HEK293 (cell line): ENCODE results near the gene CNP.
A peak's percentile ranks its signal among the peaks of the same experiment; 100 is the strongest.
"Not testable (repeated sequence)": the region's sequence is repeated elsewhere in the genome, so short reads cannot be mapped to it uniquely, and the experiment has no call there.

ENCODE experiments used
- CTCF ChIA-PET: fragments of 350-600 bp; formaldehyde crosslinking; extraction: SDS; loops from one replicate; lab custom pipeline; 2021; ENCODE audit warnings: antibody characterized with exemption; lab: Yijun Ruan, JAX
- POLR2A ChIA-PET: fragments of 300-600 bp; formaldehyde crosslinking; extraction: SDS; loops from one replicate; lab custom pipeline; 2020; ENCODE audit warnings: antibody characterized with exemption, inconsistent platforms; lab: Yijun Ruan, JAX
- H3K27ac ChIP-seq: fragments of 200-500 bp; sonication (Bioruptor generic); 2 replicates; pipeline ENCODE4 v1.5.1; 2014; ENCODE audit warnings: low read depth, low read length, control low read depth, inconsistent platforms; ENCODE audit errors: extremely low read depth
- H3K36me3 ChIP-seq, 2 experiments: fragments of 200-500 bp in 1 of 2; sonication (Bioruptor generic) in 1 of 2; 1 replicate in 1 of 2; 2 replicates in 1 of 2; pipeline ENCODE4 v1.5.1; 2014 to 2017; ENCODE audit warnings: inconsistent platforms in 2 of 2, low read length in 2 of 2; ENCODE audit not compliant: control insufficient read depth in 2 of 2, insufficient read depth in 1 of 2
- H3K4me1 ChIP-seq: fragments of 200-500 bp; sonication (Bioruptor generic); 2 replicates; pipeline ENCODE4 v1.5.1; 2014; ENCODE audit warnings: mild to moderate bottlenecking, low read length, inconsistent platforms; ENCODE audit not compliant: control insufficient read depth, insufficient read depth
- H3K4me3 ChIP-seq: 2 replicates; pipeline ENCODE4 v1.5.1; 2011; ENCODE audit warnings: low read depth, mild to moderate bottlenecking, control low read depth, low read length, moderate library complexity
- H3K9me3 ChIP-seq: fragments of 200-500 bp; sonication (Bioruptor generic); 2 replicates; pipeline ENCODE4 v1.5.1; 2014; ENCODE audit warnings: low read depth, low read length, inconsistent platforms; ENCODE audit not compliant: control insufficient read depth, insufficient read depth
- GLIS1 ChIP-seq: fragments of 450-650 bp; formaldehyde crosslinking; IDR thresholded peaks from 2 replicates; pipeline ENCODE4 v1.5.1; 2016; ENCODE audit warnings: missing biosample characterization, missing genetic modification characterization
- KLF16 ChIP-seq: fragments of 450-650 bp; formaldehyde crosslinking; IDR thresholded peaks from 2 replicates; pipeline ENCODE4 v1.5.1; 2017; ENCODE audit warnings: missing biosample characterization, missing genetic modification characterization
- KLF7 ChIP-seq: fragments of 450-650 bp; formaldehyde crosslinking; IDR thresholded peaks from 2 replicates; pipeline ENCODE4 v1.5.1; 2016; ENCODE audit warnings: missing biosample characterization, missing genetic modification characterization, borderline replicate concordance
- KLF9 ChIP-seq: fragments of 450-650 bp; formaldehyde crosslinking; IDR thresholded peaks from 2 replicates; pipeline ENCODE4 v1.5.1; 2016; ENCODE audit warnings: missing biosample characterization, missing genetic modification characterization, low read depth
- SCRT2 ChIP-seq: fragments of 450-650 bp; formaldehyde crosslinking; IDR thresholded peaks from 2 replicates; pipeline ENCODE4 v1.5.1; 2016; ENCODE audit warnings: missing biosample characterization, missing genetic modification characterization
- ZBTB17 ChIP-seq: fragments of 450-650 bp; formaldehyde crosslinking; IDR thresholded peaks from 2 replicates; pipeline ENCODE4 v1.5.1; 2016; ENCODE audit warnings: missing biosample characterization, missing genetic modification characterization
- ZBTB20 ChIP-seq: fragments of 450-650 bp; formaldehyde crosslinking; IDR thresholded peaks from 2 replicates; pipeline ENCODE4 v1.5.1; 2016; ENCODE audit warnings: missing biosample characterization, missing genetic modification characterization
- ZBTB21 ChIP-seq: fragments of 450-650 bp; formaldehyde crosslinking; IDR thresholded peaks from 2 replicates; pipeline ENCODE4 v1.5.1; 2017; ENCODE audit warnings: missing biosample characterization, missing genetic modification characterization
- ZNF335 ChIP-seq: fragments of 450-650 bp; formaldehyde crosslinking; conservative IDR thresholded peaks from 2 replicates; pipeline ENCODE4 v1.5.1; 2016; ENCODE audit warnings: missing biosample characterization, missing genetic modification characterization
- ZNF600 ChIP-seq: fragments of 450-650 bp; formaldehyde crosslinking; IDR thresholded peaks from 2 replicates; pipeline ENCODE4 v1.5.1; 2016; ENCODE audit warnings: missing biosample characterization, missing genetic modification characterization
- ZSCAN30 ChIP-seq: fragments of 450-650 bp; IDR thresholded peaks from 2 replicates; pipeline ENCODE4 v1.5.1; 2018; ENCODE audit warnings: missing biosample characterization, mild to moderate bottlenecking, missing genetic modification characterization, moderate library complexity
- TF ChIP-seq, protein P1 (sequence below): fragments of 450-650 bp; formaldehyde crosslinking; IDR thresholded peaks from 2 replicates; pipeline ENCODE4 v1.5.1; 2016; ENCODE audit warnings: missing biosample characterization, missing genetic modification characterization
- TF ChIP-seq, protein P2 (sequence below): fragments of 450-650 bp; formaldehyde crosslinking; IDR thresholded peaks from 2 replicates; pipeline ENCODE4 v1.5.1; 2016; ENCODE audit warnings: missing biosample characterization, missing genetic modification characterization, low read depth
- TF ChIP-seq, protein P3 (sequence below): fragments of 450-650 bp; formaldehyde crosslinking; IDR thresholded peaks from 2 replicates; pipeline ENCODE4 v1.5.0; 2017; ENCODE audit warnings: missing biosample characterization, missing genetic modification characterization, borderline replicate concordance
- TF ChIP-seq, protein P4 (sequence below): fragments of 450-650 bp; formaldehyde crosslinking; IDR thresholded peaks from 2 replicates; pipeline ENCODE4 v1.5.1; 2016; ENCODE audit warnings: missing biosample characterization, missing genetic modification characterization

CNP gene

DNA sequence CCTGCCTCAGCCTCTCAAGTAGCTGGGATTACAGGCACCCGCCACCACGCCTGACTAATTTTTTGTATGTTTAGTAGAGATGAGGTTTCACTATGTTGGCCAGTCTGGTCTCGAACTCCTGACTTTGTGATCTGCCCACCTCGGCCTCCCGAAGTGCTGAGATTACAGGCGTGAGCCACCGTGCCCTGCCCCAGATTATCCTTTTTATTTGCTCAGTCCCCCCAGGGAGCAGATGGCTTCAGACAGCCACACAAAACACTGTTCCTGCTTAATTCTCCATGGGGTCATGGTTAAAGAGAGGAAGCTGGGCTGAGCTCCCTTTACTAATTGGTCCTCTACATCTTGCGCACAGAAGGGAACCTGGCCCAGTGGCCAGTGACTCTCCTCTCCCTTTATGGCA is 54.2 kb downstream of the CNP start:
- H3K4me1 ChIP-seq, H3K27ac ChIP-seq, H3K9me3 ChIP-seq: not testable (repeated sequence)
- peak overlapping the region; percentile 93 for H3K4me3 ChIP-seq
- peaks cover 23 to 43% of the 10 kb centered on the region in 2 experiments; a peak in 2 of 3 replicates for H3K36me3 ChIP-seq
- ChIA-PET CTCF (interaction anchor here (0.7 to 12.6 kb wide), 14 partner anchors 9 to 497 kb away, joined by 3 to 260 read pairs (median 8); partner anchors contain the start of genes CNP, DHX58, HSPB9 and KAT2A), POLR2A (interaction anchor here (0.6 to 5.4 kb wide), 11 partner anchors 6 to 332 kb away, joined by 3 to 50 read pairs (median 3); partner anchors contain the start of genes CNP, EIF1, JUP and KAT2A)
- peak; percentile 37; the same call in 1 of the 2 replicates for TF ChIP-seq ZBTB17 (tag by site-specific recombination)

DNA sequence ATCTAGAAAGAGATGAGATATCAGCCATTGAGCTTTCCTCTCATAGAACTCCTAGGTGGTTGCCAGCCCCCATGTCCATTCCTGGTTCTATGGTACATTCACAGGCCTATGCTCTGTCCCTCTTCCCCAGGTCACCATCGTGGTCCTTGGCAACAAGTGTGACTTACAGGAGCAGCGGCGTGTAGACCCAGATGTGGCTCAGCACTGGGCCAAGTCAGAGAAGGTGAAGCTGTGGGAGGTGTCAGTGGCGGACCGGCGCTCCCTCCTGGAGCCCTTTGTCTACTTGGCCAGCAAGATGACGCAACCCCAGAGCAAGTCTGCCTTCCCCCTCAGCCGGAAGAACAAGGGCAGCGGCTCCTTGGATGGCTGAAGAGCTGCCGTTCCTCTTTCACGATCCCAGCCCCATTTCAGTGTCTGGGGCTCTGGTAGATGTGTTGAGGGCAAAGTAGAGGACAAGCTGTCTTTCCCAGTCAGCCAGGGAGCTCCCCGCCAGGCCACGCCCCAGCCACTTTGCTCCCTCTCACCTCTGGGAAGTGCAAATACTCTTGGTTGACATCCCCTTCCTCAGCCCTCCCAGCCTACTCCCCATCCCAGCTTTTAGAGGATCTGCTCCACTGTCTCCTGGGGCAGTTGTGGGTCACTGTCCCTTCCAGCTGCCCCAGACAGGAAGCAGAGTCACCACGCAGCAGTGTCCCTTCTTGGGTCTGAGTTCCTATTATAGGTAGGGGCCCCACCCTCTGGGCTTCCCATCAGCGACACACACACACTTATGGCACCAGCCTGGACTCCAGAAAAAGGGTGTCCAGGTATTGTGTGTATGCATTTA is 57.1 kb downstream of the CNP start:
- CTCF ChIA-PET = interaction anchor here (0.6 to 12.6 kb wide), 13 partner anchors 13 to 300 kb away, joined by 3 to 260 read pairs (median 10); partner anchors contain the start of genes CNP, DHX58, HSPB9 and KAT2A
- POLR2A ChIA-PET = interaction anchor here (0.5 to 2.2 kb wide), 4 partner anchors 58 to 233 kb away, joined by 3 to 7 read pairs (median 4); partner anchors contain the start of gene CNP

DNA sequence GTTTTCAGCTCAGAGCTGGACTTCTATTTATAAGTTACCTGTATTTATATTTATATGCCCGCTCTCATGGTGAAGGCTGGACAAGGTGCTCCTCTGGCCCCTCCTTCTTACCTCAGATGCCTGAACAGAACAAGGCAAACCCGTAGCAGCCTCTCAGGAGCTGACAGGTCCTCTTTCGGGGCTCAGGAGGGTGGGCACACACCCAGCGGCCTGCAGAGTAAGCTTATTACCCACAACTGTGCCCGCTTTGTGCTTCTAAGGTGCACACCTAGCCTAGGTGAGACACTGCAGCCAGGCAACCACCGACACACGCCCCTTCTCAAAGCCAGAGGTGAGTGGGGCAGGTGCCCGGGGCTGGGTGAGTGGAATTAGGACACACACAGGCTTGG is 58.6 kb downstream of the CNP start:
- no peak for TF ChIP-seq GLIS1 (tag by site-specific recombination)
- peak; percentile 94 for TF ChIP-seq ZNF335 (tag by site-specific recombination)
- TF ChIP-seq, protein P1, sequence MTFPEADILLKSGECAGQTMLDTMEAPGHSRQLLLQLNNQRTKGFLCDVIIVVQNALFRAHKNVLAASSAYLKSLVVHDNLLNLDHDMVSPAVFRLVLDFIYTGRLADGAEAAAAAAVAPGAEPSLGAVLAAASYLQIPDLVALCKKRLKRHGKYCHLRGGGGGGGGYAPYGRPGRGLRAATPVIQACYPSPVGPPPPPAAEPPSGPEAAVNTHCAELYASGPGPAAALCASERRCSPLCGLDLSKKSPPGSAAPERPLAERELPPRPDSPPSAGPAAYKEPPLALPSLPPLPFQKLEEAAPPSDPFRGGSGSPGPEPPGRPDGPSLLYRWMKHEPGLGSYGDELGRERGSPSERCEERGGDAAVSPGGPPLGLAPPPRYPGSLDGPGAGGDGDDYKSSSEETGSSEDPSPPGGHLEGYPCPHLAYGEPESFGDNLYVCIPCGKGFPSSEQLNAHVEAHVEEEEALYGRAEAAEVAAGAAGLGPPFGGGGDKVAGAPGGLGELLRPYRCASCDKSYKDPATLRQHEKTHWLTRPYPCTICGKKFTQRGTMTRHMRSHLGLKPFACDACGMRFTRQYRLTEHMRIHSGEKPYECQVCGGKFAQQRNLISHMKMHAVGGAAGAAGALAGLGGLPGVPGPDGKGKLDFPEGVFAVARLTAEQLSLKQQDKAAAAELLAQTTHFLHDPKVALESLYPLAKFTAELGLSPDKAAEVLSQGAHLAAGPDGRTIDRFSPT = no peak
- TF ChIP-seq SCRT2 = 0 out of 2 replicates have a peak, but pooled peaks have one; percentile 6
- Histone ChIP-seq H3K4me3 (no peak overlapping the region), H3K4me1 (no peaks in the 10 kb centered on the region), H3K27ac (no peak overlapping the region), H3K9me3 (no peaks in the 10 kb centered on the region), H3K36me3 (peaks cover 23 to 48% of the 10 kb centered on the region in 2 experiments; a peak in 2 of 3 replicates)
- ChIA-PET CTCF (interaction anchor here (0.6 to 12.6 kb wide), 33 partner anchors 9 to 296 kb away, joined by 3 to 260 read pairs (median 5); partner anchors contain the start of genes C17orf113, CNP, DHX58 and HSPB9), POLR2A (interaction anchor here (0.8 to 5.5 kb wide), 4 partner anchors 7 to 76 kb away, joined by 3 to 50 read pairs (median 6); partner anchors contain the start of genes DNAJC7 and NKIRAS2)

More for the DNA sequence above, 57.1 kb downstream of the CNP start:
- Histone ChIP-seq H3K4me3 (no peak overlapping the region), H3K4me1 (no peaks in the 10 kb centered on the region), H3K36me3 (peaks cover 23 to 48% of the 10 kb centered on the region in 2 experiments; a peak in 2 of 3 replicates), H3K9me3 (no peaks in the 10 kb centered on the region), H3K27ac (no peak overlapping the region)
- TF ChIP-seq SCRT2 (0 out of 2 replicates have a peak, but pooled peaks have one; percentile 19), ZNF600 (peak; percentile 61; the same call in 1 of the 2 replicates), GLIS1 (tag by site-specific recombination) (0 out of 2 replicates have a peak, but pooled peaks have one; percentile 23), ZBTB20 (tag by site-specific recombination) (no peak), ZBTB21 (tag by site-specific recombination) (no peak)
- TF ChIP-seq, protein P2, sequence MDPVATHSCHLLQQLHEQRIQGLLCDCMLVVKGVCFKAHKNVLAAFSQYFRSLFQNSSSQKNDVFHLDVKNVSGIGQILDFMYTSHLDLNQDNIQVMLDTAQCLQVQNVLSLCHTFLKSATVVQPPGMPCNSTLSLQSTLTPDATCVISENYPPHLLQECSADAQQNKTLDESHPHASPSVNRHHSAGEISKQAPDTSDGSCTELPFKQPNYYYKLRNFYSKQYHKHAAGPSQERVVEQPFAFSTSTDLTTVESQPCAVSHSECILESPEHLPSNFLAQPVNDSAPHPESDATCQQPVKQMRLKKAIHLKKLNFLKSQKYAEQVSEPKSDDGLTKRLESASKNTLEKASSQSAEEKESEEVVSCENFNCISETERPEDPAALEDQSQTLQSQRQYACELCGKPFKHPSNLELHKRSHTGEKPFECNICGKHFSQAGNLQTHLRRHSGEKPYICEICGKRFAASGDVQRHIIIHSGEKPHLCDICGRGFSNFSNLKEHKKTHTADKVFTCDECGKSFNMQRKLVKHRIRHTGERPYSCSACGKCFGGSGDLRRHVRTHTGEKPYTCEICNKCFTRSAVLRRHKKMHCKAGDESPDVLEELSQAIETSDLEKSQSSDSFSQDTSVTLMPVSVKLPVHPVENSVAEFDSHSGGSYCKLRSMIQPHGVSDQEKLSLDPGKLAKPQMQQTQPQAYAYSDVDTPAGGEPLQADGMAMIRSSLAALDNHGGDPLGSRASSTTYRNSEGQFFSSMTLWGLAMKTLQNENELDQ (tag by site-specific recombination) = no peak

DNA sequence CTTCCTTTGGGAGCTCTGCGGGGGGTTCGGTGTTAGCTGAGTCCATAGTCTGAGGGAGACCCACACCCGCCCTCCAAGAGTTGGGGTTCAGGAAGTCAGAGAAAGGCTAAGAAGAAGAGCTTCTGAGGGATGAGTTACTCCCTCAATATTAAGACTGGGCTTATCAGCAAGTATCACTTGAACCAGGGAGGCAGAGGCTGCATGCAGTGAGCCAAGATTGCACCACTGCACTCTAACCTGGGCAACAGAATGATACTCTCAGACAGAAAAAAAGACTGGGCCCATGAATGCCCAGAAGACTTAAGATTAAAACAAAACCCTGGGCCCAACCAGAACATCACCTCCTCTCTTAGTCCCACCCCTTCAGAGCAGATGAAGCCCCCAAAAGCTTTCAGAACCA is 59.3 kb downstream of the CNP start:
- CTCF ChIA-PET = interaction anchor here (0.6 to 12.6 kb wide), 26 partner anchors 8 to 402 kb away, joined by 3 to 260 read pairs (median 5); partner anchors contain the start of genes C17orf113, CNP, DHX58 and HSPB9
- TF ChIP-seq KLF7 (tag by site-specific recombination) (no peak), ZSCAN30 (tag by site-specific recombination) (no peak), ZBTB21 (tag by site-specific recombination) (no peak), KLF9 (tag by site-specific recombination) (no peak), KLF16 (tag by site-specific recombination) (no peak)
- TF ChIP-seq, protein P3, sequence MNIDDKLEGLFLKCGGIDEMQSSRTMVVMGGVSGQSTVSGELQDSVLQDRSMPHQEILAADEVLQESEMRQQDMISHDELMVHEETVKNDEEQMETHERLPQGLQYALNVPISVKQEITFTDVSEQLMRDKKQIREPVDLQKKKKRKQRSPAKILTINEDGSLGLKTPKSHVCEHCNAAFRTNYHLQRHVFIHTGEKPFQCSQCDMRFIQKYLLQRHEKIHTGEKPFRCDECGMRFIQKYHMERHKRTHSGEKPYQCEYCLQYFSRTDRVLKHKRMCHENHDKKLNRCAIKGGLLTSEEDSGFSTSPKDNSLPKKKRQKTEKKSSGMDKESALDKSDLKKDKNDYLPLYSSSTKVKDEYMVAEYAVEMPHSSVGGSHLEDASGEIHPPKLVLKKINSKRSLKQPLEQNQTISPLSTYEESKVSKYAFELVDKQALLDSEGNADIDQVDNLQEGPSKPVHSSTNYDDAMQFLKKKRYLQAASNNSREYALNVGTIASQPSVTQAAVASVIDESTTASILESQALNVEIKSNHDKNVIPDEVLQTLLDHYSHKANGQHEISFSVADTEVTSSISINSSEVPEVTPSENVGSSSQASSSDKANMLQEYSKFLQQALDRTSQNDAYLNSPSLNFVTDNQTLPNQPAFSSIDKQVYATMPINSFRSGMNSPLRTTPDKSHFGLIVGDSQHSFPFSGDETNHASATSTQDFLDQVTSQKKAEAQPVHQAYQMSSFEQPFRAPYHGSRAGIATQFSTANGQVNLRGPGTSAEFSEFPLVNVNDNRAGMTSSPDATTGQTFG (tag by site-specific recombination) = no peak
- TF ChIP-seq, protein P4, sequence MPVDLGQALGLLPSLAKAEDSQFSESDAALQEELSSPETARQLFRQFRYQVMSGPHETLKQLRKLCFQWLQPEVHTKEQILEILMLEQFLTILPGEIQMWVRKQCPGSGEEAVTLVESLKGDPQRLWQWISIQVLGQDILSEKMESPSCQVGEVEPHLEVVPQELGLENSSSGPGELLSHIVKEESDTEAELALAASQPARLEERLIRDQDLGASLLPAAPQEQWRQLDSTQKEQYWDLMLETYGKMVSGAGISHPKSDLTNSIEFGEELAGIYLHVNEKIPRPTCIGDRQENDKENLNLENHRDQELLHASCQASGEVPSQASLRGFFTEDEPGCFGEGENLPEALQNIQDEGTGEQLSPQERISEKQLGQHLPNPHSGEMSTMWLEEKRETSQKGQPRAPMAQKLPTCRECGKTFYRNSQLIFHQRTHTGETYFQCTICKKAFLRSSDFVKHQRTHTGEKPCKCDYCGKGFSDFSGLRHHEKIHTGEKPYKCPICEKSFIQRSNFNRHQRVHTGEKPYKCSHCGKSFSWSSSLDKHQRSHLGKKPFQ = no peak
- H3K4me3 ChIP-seq = no peak overlapping the region
- H3K36me3 ChIP-seq = peaks cover 23 to 48% of the 10 kb centered on the region in 2 experiments; a peak in 2 of 3 replicates
- no peaks in the 10 kb centered on the region for H3K4me1 ChIP-seq
- H3K9me3 ChIP-seq = no peaks in the 10 kb centered on the region
- no peak overlapping the region for H3K27ac ChIP-seq
- POLR2A ChIA-PET = interaction anchor here (0.9 to 5.5 kb wide), 6 partner anchors 8 to 88 kb away, joined by 3 to 50 read pairs (median 4); partner anchors contain the start of genes DNAJC7, NKIRAS2 and ZNF385C
